Cardiac fibroblast (primary cell): Measurements from ENCODE around the gene LSR.

ENCODE experiments used
- DNase-seq, 2 donors: peaks; one replicate each; pipeline versions ENCODE4 v3.0.0 to v3.0.0-alpha.2; 2010; ENCODE audit warnings: low read depth in 2 of 2
- H3K4me3 ChIP-seq, 2 donors: replicated peaks in 1 of 2; 1 replicate in 1 of 2; 2 replicates in 1 of 2; pipeline ENCODE4 v1.5.1; 2011; ENCODE audit warnings: low read depth in 2 of 2, low read length in 2 of 2, mild to moderate bottlenecking in 2 of 2, moderate library complexity in 1 of 2
- CTCF ChIP-seq: IDR thresholded peaks from one replicate; pipeline ENCODE4 v1.5.1; 2011; ENCODE audit warnings: low read depth, mild to moderate bottlenecking, low read length, inconsistent platforms

LSR gene

GRCh38 chr19:35257113-35257461, 8.3 kb downstream of the LSR start:
- DNase-seq = no peak
- no peak overlapping the region for H3K4me3 ChIP-seq
- no peak for TF ChIP-seq CTCF

- no peak overlapping the region for H3K4me3 ChIP-seq
- no peak for DNase-seq
- TF ChIP-seq CTCF = no peak
Measured at GRCh38 chr19:35260694-35261304, 12.0 kb downstream of the LSR start.

- DNase-seq = no peak
- TF ChIP-seq CTCF = no peak
- no peak overlapping the region for H3K4me3 ChIP-seq
Measured at GRCh38 chr19:35261356-35262100, 12.7 kb downstream of the LSR start.

GRCh38 chr19:35262101-35262761, 13.4 kb downstream of the LSR start:
- H3K4me3 ChIP-seq = no peak overlapping the region
- no peak for TF ChIP-seq CTCF
- DNase-seq = no peak

GRCh38 chr19:35264268-35265125, 15.7 kb downstream of the LSR start:
- TF ChIP-seq CTCF = no peak
- no peak for DNase-seq
- H3K4me3 ChIP-seq = no peak overlapping the region

DNA sequence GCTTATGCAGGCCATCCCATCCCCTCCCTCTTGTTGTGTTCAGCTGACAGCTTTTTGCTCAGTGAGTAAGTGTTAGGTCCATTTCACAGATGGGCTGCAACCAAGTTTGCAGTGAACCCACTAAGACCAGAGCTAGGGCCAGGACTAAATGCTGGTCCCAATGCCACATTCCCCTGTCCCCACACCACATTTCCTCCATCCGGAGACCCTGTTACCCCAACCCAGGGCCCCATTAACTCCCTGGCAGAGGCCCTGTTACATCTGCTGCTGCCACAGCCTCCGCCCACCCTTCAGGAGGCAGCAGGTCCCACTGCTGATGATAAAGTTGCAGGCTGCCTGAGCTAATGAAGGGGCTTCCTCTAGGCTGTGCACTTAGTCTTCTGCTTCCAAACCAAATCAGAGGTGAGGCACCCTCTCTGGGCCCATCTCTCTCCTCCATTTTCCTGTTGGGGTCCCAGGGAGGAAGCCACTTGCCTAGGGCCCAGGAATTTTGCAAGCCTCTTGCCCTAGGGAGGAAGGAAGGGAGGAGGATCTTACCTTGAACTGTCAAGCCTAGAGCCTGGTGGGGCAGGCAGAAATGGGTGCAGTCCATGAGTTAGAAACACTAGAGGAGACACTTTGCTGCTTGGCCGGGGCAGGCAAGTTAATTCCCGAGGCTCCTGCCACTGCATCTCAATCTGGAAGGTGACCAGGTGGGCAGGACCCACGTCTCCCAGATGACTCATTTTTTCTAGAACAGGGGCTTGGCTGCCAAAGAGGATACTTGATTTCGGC, 16.5 kb downstream of the LSR start:
- TF ChIP-seq CTCF = no peak
- no peak for DNase-seq
- no peak overlapping the region for H3K4me3 ChIP-seq
